Stimulated activated CD8-positive, alpha-beta memory T cell treated with anti-CD3 and anti-CD28 coated beads, Interleukin-12 subunit alpha, Interleukin-12 subunit beta, amount 100 ng/mL, for 1 hour (primary cell): ENCODE measurements around the gene RNF214.

Source experiments
- DNase-seq: peaks from one replicate; pipeline ENCODE4 v3.0.0-alpha.2; 2020; ENCODE audit warnings: low read depth

The RNF214 gene

GRCh38 chr11:117214404-117215110 lies 17.9 kb upstream of the RNF214 start:
- DNase-seq: no peak

- no peak for DNase-seq
Measured at GRCh38 chr11:117217141-117218084, 15.1 kb upstream of the RNF214 start.

- no peak for DNase-seq
Measured at GRCh38 chr11:117218133-117218915, 14.1 kb upstream of the RNF214 start.

- no peak for DNase-seq
Measured at GRCh38 chr11:117219001-117219400, 13.5 kb upstream of the RNF214 start.

- DNase-seq: no peak
Measured at GRCh38 chr11:117219455-117219854, 13.0 kb upstream of the RNF214 start.

GRCh38 chr11:117219995-117220394 lies 12.5 kb upstream of the RNF214 start:
- DNase-seq: no peak

- DNase-seq: no peak
Measured at GRCh38 chr11:117220568-117220967, 11.9 kb upstream of the RNF214 start.

- no peak for DNase-seq
Measured at GRCh38 chr11:117220999-117221774, 11.3 kb upstream of the RNF214 start.

- no peak for DNase-seq
Measured at GRCh38 chr11:117221775-117222517, 10.5 kb upstream of the RNF214 start.

GRCh38 chr11:117222991-117223740 lies 9.3 kb upstream of the RNF214 start:
- DNase-seq: no peak

GRCh38 chr11:117223741-117224689 lies 8.5 kb upstream of the RNF214 start:
- DNase-seq: no peak

- no peak for DNase-seq
Measured at GRCh38 chr11:117225553-117226170, 6.8 kb upstream of the RNF214 start.

- peak; percentile 27 for DNase-seq
Measured at GRCh38 chr11:117226388-117227385, 5.8 kb upstream of the RNF214 start.

GRCh38 chr11:117228091-117228490 lies 4.4 kb upstream of the RNF214 start:
- no peak for DNase-seq

GRCh38 chr11:117229411-117229810 lies 3.1 kb upstream of the RNF214 start:
- no peak for DNase-seq

- no peak for DNase-seq
Measured at GRCh38 chr11:117229931-117230285, 2.6 kb upstream of the RNF214 start.

- DNase-seq: no peak
Measured at GRCh38 chr11:117230286-117230961, 2.0 kb upstream of the RNF214 start.
